SU-DHL-6 (cell line): ENCODE data around the gene DLG2.

ENCODE experiments used
- CTCF ChIP-seq: fragments of 200-600 bp; sonication (generic); IDR thresholded peaks from one replicate; pipeline ENCODE4 v1.5.1; 2017; ENCODE audit warnings: antibody characterized with exemption, mild to moderate bottlenecking, low read length, moderate library complexity; ENCODE audit not compliant: insufficient read depth, poor library complexity, severe bottlenecking
- EZH2phosphoT487 ChIP-seq: fragments of 200-600 bp; sonication (generic), shearing (Covaris generic); conservative IDR thresholded peaks from 2 replicates; pipeline ENCODE4 v1.6.1; 2018; ENCODE audit warnings: mild to moderate bottlenecking, antibody characterized with exemption, low read length, moderate library complexity, mixed read lengths

- TF ChIP-seq CTCF (no peak), EZH2phosphoT487 (no peak)
These were observed 1774.2 kb downstream of the DLG2 start for GRCh38 chr11:83852775-83853442.
